GM19043 (cell line): Measurements from ENCODE around the gene CES5A.
"Not testable (repeated sequence)": the region's sequence is repeated elsewhere in the genome, so short reads cannot be mapped to it uniquely, and the experiment has no call there.

Experiments
- ATAC-seq: cut with Tn5 transposase; IDR thresholded peaks from one replicate; pipeline ENCODE4 v1.9.1; 2021; ENCODE audit warnings: low read depth; ENCODE audit not compliant: unreplicated experiment

The CES5A gene, protein sequence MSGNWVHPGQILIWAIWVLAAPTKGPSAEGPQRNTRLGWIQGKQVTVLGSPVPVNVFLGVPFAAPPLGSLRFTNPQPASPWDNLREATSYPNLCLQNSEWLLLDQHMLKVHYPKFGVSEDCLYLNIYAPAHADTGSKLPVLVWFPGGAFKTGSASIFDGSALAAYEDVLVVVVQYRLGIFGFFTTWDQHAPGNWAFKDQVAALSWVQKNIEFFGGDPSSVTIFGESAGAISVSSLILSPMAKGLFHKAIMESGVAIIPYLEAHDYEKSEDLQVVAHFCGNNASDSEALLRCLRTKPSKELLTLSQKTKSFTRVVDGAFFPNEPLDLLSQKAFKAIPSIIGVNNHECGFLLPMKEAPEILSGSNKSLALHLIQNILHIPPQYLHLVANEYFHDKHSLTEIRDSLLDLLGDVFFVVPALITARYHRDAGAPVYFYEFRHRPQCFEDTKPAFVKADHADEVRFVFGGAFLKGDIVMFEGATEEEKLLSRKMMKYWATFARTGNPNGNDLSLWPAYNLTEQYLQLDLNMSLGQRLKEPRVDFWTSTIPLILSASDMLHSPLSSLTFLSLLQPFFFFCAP

DNA sequence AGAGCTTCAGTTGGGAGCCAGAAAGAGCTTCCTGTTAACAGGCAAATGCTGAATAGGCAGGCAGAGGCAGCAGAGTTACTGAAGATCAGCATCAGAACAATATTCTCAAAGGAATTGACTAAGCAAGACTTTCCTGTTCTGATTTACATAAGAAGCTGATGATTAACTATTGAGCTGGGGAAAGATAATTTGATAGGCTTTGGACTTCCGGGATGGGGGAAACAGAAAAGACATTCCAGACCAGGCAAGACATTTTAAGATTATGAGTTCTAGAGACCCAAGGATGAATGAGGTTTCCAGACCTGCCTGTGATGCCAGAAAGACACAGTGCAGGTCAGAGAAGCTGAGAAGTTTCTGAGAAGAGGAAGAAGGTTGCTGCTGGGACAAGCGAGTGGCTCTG, at the start of gene CES5A:
Gene CES5A (minus strand): TSS at position 101 of the 400 bp plus-strand sequence. CDS start 152 bp downstream, outside the sequence.
- no peak for ATAC-seq

DNA sequence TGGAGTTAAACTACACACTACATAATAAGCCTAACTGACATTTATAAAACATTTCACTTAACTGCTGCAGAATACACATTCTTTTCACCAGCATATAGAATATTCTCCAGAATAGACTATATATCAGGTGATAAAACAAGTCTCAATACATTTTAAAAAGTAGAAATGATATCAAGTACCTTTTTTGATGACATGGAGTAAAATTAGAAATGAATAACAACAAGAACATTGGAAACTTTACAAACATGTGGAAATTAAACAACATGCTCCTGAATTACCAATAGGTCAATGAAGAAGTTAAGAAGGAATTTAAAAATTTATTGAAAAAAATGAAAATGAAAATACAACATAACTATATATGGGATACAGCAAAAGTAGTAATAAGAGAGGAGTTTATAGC, 47.5 kb upstream of the CES5A start:
- ATAC-seq = no peak

DNA sequence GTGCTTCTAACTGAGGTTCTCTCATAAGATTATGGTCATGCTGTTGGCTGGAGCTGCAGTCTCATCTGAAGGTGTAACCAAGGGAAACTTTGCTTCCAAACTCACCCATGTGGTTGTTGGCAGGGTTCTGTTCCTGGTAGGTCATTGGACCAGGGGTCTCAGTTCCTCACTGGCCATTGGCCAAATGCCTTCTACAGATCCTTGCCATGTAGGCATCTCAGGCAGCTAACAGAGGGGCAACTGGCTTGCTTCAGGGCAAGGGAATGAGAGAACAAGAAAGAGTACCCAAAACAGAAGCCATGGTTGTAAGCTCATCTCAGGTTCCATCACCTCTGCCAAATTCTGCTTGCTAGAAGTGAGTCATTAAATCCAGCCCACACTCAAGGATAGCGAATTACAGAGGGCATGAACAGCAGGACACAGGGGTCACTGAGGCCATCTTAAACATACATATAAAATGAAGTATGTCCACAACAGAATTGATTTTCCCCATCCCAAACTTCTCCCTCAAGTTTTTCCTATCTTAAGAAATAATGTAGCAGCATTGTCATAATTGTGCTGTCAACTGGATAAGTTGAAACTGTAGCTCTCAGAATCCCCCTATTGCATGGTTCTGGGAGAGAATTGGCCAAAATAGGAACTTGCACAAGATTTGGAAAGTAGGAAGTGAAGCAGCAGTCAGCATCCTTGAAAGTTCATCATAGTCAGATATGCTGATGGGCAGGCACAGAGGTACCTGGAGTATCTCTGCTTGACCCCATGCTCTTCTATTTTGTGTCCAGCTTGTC, 42.4 kb upstream of the CES5A start:
- ATAC-seq = no peak

DNA sequence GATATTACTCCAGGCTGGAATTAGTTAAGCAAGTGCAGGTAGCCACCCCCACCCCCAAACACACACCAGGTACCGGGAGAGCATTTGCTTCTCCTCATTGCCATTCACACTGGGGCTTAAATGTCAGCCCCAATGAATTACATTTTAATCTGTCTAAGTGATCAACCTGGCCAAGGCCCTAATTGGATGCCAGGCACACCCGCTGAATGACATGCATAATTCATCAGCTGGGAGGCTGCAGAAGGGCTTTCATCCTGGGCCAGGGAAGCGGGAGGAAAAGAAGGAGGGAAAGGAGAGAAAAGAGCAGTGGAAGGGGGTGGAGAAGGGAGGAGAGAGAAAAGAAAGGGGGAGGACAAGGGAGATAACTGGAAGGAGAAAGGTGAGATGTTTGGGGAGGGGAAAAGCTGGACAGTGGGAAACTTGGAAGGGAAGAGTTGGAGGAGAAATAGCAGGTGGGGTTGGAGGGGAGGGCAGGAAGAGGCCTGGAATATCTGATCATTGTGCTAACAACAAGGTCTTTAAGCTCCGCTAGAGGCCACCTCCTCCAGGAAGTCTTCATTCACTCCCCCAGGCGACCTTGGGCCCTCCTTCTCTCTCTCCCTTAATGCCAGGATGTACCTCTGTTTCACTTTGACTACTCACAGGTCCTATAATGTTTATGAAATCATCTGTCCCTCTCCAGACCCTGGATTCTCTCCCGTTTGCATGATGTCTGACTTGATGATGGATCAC, 40.1 kb upstream of the CES5A start:
- no peak for ATAC-seq

DNA sequence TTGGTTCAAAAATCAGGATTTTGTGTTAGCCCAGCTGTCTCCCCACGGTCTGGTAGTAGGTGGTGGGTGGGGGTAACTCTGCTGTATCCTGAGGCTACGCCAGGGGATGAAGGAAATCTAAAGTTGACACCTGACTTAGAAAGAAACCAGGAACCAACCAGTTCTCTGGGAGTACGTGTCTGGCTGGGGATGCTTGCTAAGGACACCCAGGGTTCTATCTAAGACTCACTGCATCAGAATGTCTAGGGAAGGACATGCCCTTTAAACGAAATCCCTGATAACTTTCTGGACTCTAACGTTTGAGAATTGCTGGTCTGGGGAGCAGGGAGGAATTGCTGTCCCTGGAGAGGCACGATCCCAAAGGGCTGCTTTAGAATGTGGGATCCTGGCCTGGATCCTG, 39.2 kb upstream of the CES5A start:
- ATAC-seq = no peak

DNA sequence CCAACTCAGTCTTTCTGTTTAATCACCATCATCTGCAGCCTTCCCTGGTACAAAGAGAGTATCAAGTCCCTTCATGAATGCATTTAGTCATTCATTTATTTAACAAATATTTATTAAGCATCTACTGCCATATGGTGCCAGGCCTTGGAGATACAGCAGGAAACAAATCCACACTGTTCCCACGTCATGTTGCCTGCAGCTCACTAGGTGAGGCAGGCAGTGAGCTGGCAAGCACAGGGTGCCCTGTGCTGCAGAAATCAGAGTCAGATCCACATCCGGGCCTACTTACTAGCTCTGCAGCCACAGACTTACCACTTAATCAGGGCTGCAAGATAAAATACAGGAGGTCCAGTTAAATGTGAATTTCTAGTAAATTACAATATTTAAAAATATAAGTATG, 38.5 kb upstream of the CES5A start:
- ATAC-seq = no peak

DNA sequence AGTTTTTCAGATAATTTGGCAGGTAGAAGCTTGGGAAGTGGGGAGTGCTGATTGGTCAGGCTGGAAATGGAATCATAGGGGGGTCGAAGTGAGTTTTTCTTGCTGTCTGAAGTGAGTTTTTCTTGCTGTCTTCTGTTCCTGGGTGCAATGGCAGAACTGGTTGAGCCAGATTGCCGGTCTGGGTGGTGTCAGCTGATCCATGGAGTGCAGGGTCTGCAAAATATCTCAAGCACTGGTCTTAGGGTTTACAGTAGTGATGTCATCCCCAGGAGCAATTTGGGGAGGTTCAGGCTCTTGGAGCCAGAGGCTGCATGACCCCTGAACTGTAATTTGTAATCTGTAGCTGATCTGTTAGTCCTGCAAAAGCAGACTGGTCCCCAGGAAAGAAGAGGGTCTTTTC, 37.9 kb upstream of the CES5A start:
- not testable (repeated sequence) for ATAC-seq

DNA sequence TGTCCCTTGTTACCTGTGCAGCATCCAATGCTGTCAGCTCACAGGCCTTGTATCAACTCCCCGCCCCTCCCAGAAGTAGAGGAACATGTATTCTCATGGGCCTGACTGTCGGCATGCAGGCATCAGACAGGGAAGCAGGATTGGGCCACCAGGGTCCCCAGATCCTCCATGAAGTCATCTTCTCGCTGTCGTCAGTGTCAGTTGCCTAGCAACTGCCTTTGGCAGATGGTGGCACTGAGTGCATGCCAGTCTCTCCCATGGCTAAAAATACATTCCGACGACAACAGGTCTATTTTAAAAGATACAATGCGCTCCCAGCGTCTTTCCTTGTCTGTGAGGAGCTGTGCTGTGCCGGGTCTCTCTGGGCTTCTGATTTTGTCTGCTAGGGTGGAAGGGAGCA, 36.8 kb upstream of the CES5A start:
- ATAC-seq = no peak

DNA sequence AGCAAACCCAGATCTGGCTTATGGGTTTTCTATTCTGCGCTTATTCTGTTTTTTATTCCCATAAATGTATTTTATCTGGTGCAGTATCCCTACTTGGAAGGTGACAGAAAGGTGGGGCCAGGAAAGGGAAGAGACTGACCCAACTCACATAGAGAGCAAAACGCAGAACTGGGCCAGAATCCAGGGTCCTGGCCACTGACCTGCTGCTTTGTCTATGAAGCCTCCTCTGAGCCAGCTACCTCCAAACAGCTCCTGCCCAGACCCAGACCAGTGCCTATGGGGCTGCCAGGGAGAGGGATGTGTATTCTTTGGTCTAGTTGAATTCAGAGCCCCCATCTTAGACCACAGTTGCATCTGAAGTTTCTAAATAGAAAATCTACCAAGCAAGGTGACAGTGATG, 36.4 kb upstream of the CES5A start:
- ATAC-seq = no peak

DNA sequence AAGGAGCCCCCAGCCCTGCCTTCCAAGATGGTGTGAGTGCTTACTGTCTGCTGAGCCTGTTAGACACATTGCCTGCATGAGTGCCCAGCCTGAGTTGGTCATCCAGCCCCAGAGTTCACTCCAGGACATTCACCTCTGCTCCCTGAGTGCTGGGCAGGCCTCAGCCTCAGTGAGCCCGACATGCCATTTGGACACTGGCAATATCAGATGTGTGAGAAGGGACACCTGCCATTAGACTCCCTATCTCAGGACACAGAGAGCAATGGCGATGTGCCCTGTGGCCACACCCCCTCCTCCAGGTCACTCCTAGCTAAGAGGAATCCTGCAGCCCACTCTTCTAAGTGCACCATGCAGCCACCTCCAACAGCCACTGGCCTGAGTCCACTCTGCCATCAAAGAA, 34.7 kb upstream of the CES5A start:
- no peak for ATAC-seq

DNA sequence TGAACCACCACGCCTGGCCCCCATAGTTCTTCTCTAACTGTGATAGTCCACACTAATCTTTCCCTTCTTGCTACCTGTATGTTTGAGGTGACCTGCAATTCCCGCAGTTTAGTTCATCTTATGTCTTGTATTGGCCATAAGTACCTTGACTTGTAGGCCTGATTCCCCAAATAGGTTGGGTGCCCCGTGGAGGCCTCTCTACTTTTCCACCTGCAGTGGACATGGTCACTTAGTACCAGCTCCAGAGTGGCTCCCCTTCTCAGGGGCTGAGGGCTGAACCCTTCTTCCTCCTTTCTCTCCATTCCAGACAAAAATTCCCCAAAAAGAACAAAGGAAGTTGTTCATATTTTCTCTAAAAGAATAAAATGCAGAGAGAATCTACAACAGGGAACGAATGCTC, 33.5 kb upstream of the CES5A start:
- no peak for ATAC-seq

DNA sequence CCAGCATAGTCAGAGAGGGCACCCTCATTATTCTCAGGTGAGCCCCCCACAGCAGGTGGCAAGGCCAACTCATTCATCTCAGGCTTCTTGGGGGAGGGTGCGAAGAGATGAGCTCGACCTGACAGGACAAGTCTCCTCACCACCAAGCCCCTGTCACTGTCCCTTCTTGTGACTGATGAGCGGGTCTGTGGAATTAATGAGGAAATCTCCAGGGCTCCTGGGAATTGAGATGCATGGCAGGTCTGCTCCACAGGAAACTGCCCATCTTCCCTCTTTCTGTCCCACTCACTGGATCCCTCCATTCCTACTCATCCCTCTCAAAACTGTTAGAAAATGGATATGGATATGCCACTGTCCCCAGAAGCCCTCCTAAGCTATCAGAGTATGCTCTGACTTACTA, 32.5 kb upstream of the CES5A start:
- ATAC-seq = no peak

DNA sequence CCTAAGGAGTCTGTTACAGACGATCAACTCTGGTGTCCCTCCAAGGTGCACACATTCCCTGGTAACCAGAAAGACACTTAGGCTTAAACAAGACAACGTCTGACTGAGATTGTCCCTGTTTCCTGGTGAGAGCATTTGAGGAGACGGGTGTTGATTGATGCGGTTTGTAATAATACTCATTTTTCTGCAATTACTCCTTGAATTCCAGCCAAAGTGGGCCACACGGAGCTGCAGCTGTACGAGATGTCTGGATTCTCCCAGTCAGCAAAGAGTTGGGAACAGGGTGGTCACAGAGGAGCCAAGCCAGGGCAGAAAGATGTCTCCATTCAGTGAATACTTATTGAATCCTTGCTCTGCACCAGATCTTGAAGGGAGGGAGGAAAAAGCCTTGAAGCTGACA, 30.9 kb upstream of the CES5A start:
- no peak for ATAC-seq

DNA sequence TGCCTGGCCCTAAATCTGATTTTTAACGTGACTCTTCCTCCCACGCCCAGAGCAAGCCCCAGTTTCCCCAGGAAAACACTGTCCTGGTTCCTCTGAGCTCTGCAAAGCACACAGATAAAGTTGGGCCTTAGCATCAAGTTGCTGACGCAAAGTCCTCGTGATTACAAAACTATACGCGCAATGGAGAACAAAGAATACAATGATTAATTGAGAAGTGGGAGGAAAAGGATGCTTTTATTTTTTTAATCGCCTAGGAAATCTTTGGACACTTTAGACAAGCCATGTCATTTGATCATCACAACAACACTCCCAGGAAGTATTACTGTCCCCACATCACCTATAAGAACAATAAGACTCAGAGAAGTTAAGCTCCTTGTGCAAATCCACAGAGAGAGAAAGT, 30.5 kb upstream of the CES5A start:
- ATAC-seq = no peak

DNA sequence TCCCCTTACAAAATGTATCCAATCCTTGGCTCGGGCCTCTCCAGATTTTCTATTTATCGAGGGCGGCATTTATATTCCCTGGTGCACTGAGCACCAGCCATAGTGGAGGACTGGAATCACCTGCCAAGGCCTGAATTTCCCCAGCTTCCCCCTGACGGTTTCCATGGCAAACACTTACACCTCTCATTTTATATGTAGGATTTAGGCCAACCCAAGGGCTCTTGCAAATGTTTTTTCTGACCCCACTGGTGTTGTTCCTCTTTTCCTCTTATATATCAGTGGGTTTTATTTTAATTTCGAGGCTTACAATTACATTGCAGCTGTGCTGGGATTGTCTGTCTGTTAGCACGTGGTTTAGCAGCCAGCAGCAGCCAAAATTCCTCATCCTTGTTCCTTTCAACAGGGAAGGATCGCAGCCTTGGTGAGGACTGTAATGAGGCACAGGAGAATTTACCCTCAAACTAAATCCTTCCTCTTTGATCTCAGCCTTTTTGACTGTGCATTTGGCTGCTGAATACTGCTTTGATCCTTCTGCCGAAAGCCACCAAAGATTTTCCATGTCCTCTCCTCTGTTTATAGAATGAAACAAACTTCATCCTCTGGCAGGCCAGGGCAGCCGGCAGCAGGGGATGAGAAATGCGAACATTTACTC, 26.5 kb upstream of the CES5A start:
- no peak for ATAC-seq

DNA sequence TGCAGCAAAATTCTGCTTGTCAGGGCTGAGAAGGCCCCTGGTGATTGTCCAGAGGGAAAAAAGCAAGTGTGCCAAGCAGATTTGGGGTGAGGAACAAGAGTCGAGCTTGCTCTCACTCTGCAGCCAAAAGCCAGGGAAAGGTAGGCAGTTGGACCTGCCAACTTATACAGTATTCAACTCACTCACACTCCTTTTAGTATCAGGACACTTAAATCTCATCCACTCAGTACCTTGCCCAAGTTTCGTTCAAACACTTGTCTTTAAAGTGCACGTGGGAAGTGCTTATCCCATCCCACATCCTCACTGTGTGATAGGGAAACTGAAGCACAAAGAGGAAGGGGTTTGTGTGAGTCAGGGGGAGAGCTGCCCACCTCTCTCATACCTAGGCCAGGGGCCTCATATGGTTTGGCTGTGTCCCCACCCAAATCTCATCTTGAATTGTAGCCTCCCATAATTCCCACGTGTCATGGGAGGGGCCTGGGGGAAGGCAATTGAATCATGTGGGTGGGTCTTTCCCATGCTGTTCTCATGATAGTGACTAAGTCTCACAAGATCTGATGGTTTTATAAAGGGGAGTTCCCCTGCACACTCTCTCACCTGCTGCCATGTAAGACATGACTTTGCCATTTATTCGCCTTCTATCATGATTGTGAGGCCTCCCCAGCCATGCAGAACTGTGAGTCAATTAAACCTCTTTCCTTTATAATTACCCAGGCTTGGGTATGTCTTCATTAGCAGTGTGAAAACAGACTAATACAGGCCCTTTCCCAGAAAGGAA, 25.6 kb upstream of the CES5A start:
- ATAC-seq = no peak

DNA sequence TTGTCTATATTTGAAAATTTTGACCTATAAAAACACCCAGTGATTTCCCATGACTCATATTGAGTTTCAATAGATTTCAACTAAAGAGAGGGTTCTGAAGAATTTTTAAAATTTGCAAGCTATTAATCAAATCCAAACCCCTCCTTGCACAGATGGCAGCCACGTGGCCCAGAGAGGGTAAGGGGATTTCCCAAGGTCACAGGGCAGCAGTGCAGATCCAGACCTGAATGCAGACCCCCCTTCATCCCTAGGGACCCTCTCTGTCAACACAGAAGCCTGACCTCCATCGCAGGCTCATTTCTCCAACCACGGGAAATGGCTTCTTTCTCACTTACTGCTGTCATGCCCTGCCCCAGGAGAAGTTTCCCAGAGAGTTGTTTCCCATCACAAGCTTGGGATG, 24.7 kb upstream of the CES5A start:
- no peak for ATAC-seq

DNA sequence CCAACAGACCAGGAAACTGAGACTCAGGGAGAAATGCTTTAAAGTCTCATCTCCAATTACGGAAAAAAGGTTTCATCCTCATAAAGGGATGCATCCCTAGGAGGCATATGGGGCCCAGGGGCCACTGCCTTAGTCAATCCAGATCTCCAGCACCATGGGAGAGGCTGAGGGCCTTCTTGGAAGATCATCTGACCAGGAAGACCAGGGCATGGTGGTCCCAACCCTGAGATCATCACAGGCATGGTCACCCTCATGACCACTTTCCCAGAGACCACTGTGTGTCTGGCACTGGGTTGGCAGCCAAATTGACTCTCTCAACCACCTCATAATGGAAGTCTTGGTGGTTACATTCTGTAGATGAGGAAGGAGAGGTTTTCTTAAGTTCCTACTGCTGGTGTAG, 23.4 kb upstream of the CES5A start:
- no peak for ATAC-seq

DNA sequence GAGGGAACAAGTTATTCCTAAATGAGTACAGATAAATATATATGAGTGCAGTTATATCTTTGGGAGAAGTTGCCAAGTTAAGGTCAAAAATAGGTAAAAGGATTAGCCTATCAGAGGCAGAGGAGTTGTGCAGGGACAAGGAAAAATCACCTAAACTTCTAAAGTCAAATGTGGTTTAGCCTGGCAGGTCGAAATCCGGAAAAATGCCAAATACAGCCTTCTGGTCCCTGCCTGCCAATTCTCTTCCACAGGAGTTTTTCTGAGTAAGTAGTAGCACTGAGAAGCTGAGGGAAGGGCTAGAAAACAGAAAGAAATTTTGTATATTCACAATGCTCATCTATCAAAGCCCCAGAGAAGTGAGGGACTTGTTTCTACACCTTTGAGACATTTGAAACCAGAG, 17.6 kb upstream of the CES5A start:
- ATAC-seq = no peak

DNA sequence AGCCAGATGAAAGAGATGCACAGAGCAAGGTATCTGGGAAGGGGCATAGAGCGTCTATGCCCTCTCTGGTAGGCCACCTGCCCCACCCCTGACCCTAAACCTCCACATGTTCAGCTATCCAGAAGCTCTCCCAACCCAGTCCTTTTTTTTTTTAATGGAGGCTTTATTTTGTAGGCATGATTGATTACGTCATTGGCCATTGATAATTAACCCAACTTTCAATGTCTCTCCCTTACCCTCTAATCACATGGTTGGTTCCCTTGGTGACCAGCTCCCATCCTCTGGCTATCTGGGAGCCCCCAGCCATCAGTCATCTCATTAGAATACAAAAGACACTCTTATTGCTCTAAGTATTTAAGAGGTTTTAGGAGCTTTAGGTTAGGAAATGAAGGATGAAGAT, 14.3 kb upstream of the CES5A start:
- ATAC-seq = no peak
